ENCODE measurements around the gene SASS6. TPM values are rescaled to one million over a fixed set of nuclear protein-coding genes. Genes with fewer than 3 reads are reported as not detected.
A peak's percentile ranks its signal among the peaks of the same experiment; 100 is the strongest.
"Not testable (repeated sequence)": the region's sequence is repeated elsewhere in the genome, so short reads cannot be mapped to it uniquely, and the experiment has no call there.

The SASS6 gene
- total and polyA plus RNA-seq, 4 donors, result 3.7 to 5.4 (median 4.6) TPM

- no peaks in the 10 kb centered on the region for H3K4me1 ChIP-seq (ENCODE audit: control insufficient read depth, insufficient read depth, low read length)
- no peaks in the 10 kb centered on the region for H3K9me3 ChIP-seq (ENCODE audit: control insufficient read depth, insufficient read depth, low read length)
- DNase-seq (ENCODE audit: low read depth in 4 of 6, low spot score in 6 of 6), result no peak
- 100% methylated on average over 1 of the region's 1 CpG for WGBS (ENCODE audit: insufficient coverage)
- H3K36me3 ChIP-seq (ENCODE audit: control insufficient read depth, insufficient read depth, low read length), result peaks cover 46% of the 10 kb centered on the region
- no peak overlapping the region for H3K27ac ChIP-seq (ENCODE audit: low read depth, low read length)
- no peak overlapping the region for H3K4me3 ChIP-seq (ENCODE audit: low read depth, low read length)
- no peaks in the 10 kb centered on the region for H3K27me3 ChIP-seq (ENCODE audit: control insufficient read depth, insufficient read depth, low read length)
Observed at GRCh38 chr1:100065183-100065968, 67.4 kb downstream of the SASS6 start.

- no CpG with 5 or more reads among the region's 3 CpGs for WGBS (ENCODE audit: insufficient coverage)
- Histone ChIP-seq H3K36me3 (ENCODE audit: control insufficient read depth, insufficient read depth, low read length) (peaks cover 31% of the 10 kb centered on the region), H3K27me3 (ENCODE audit: control insufficient read depth, insufficient read depth, low read length) (no peaks in the 10 kb centered on the region), H3K27ac (ENCODE audit: low read depth, low read length) (no peak overlapping the region), H3K9me3 (ENCODE audit: control insufficient read depth, insufficient read depth, low read length) (no peaks in the 10 kb centered on the region), H3K4me1 (ENCODE audit: control insufficient read depth, insufficient read depth, low read length) (no peaks in the 10 kb centered on the region), H3K4me3 (ENCODE audit: low read depth, low read length) (no peak overlapping the region)
- DNase-seq (ENCODE audit: low read depth in 4 of 6, low spot score in 6 of 6), result no peak
Observed at GRCh38 chr1:100061681-100062080, 71.0 kb downstream of the SASS6 start.

GRCh38 chr1:100053727-100054126, 79.0 kb downstream of the SASS6 start:
- DNase-seq (ENCODE audit: low read depth in 4 of 6, low spot score in 6 of 6), result no peak
- H3K4me3 ChIP-seq (ENCODE audit: low read depth, low read length), result no peak overlapping the region
- no peaks in the 10 kb centered on the region for H3K9me3 ChIP-seq (ENCODE audit: control insufficient read depth, insufficient read depth, low read length)
- peaks cover 7% of the 10 kb centered on the region for H3K36me3 ChIP-seq (ENCODE audit: control insufficient read depth, insufficient read depth, low read length)
- WGBS (ENCODE audit: insufficient coverage), result 91% methylated on average over 1 of the region's 4 CpGs
- H3K27ac ChIP-seq (ENCODE audit: low read depth, low read length), result no peak overlapping the region
- H3K27me3 ChIP-seq (ENCODE audit: control insufficient read depth, insufficient read depth, low read length), result no peaks in the 10 kb centered on the region
- H3K4me1 ChIP-seq (ENCODE audit: control insufficient read depth, insufficient read depth, low read length), result no peaks in the 10 kb centered on the region

GRCh38 chr1:100053119-100053518, 79.6 kb downstream of the SASS6 start:
- no peak overlapping the region for H3K4me3 ChIP-seq (ENCODE audit: low read depth, low read length)
- peaks cover 7% of the 10 kb centered on the region for H3K36me3 ChIP-seq (ENCODE audit: control insufficient read depth, insufficient read depth, low read length)
- H3K27me3 ChIP-seq (ENCODE audit: control insufficient read depth, insufficient read depth, low read length), result no peaks in the 10 kb centered on the region
- DNase-seq (ENCODE audit: low read depth in 4 of 6, low spot score in 6 of 6), result no peak
- H3K27ac ChIP-seq (ENCODE audit: low read depth, low read length), result no peak overlapping the region
- H3K9me3 ChIP-seq (ENCODE audit: control insufficient read depth, insufficient read depth, low read length), result no peaks in the 10 kb centered on the region
- H3K4me1 ChIP-seq (ENCODE audit: control insufficient read depth, insufficient read depth, low read length), result no peaks in the 10 kb centered on the region

- no peak for DNase-seq (ENCODE audit: low read depth in 4 of 6, low spot score in 6 of 6)
- Histone ChIP-seq H3K36me3 (ENCODE audit: control insufficient read depth, insufficient read depth, low read length) (peaks cover 5% of the 10 kb centered on the region), H3K4me1 (ENCODE audit: control insufficient read depth, insufficient read depth, low read length) (no peaks in the 10 kb centered on the region), H3K4me3 (ENCODE audit: low read depth, low read length) (no peak overlapping the region), H3K9me3 (ENCODE audit: control insufficient read depth, insufficient read depth, low read length) (no peaks in the 10 kb centered on the region), H3K27ac (ENCODE audit: low read depth, low read length) (no peak overlapping the region), H3K27me3 (ENCODE audit: control insufficient read depth, insufficient read depth, low read length) (no peaks in the 10 kb centered on the region)
- WGBS (ENCODE audit: insufficient coverage), result no CpG with 5 or more reads among the region's 1 CpG
Observed at GRCh38 chr1:100051893-100052292, 80.8 kb downstream of the SASS6 start.

DNA sequence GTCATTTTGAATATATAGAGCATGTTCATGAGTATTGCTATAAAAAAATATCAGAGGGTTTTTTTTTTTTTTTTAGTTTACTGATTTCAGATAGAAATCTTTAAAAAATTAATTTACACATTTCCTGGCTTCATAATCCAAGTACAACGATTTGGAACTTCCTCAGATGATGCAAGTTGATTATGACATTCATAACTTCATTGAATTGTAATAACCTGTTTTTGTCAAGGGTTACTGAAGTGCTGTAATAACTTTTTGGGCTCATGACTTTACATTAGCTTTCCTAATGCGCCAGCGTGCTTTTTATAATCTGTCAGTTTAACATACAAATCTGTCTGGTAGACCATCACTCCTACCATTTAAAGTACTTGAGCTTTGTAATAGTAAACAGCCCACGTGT, 81.3 kb downstream of the SASS6 start:
- Histone ChIP-seq H3K9me3 (ENCODE audit: control insufficient read depth, insufficient read depth, low read length) (no peaks in the 10 kb centered on the region), H3K36me3 (ENCODE audit: control insufficient read depth, insufficient read depth, low read length) (peaks cover 5% of the 10 kb centered on the region), H3K4me3 (ENCODE audit: low read depth, low read length) (no peak overlapping the region), H3K27ac (ENCODE audit: low read depth, low read length) (no peak overlapping the region), H3K27me3 (ENCODE audit: control insufficient read depth, insufficient read depth, low read length) (no peaks in the 10 kb centered on the region), H3K4me1 (ENCODE audit: control insufficient read depth, insufficient read depth, low read length) (no peaks in the 10 kb centered on the region)
- DNase-seq (ENCODE audit: low read depth in 4 of 6, low spot score in 6 of 6), result no peak
- no CpG with 5 or more reads among the region's 4 CpGs for WGBS (ENCODE audit: insufficient coverage)

DNA sequence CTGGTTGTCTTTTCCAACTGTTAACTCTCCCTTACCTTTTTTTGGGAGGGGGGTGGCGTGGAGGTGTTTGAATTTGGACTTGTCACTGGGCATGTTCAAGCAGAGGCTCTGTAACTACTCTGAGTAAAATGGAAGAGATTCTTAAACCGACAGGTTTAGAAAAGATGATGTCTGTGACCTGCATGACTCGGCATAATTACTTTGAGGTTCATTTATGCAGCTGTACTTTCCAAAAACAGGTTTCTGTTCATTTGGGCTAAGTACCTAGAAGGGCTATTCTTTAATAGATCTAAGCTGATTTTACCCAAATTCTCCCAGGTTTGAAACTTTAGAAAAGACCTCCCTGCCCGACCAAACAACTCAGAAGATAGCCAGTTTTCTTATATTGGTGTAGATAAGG, 82.6 kb downstream of the SASS6 start:
- WGBS (ENCODE audit: insufficient coverage), result 83% methylated on average over 2 of the region's 4 CpGs
- H3K4me1 ChIP-seq (ENCODE audit: control insufficient read depth, insufficient read depth, low read length), result no peaks in the 10 kb centered on the region
- no peak overlapping the region for H3K4me3 ChIP-seq (ENCODE audit: low read depth, low read length)
- DNase-seq (ENCODE audit: low read depth in 4 of 6, low spot score in 6 of 6), result no peak
- no peak overlapping the region for H3K27ac ChIP-seq (ENCODE audit: low read depth, low read length)
- H3K27me3 ChIP-seq (ENCODE audit: control insufficient read depth, insufficient read depth, low read length), result no peaks in the 10 kb centered on the region
- H3K9me3 ChIP-seq (ENCODE audit: control insufficient read depth, insufficient read depth, low read length), result no peaks in the 10 kb centered on the region
- peaks cover 5% of the 10 kb centered on the region for H3K36me3 ChIP-seq (ENCODE audit: control insufficient read depth, insufficient read depth, low read length)

DNA sequence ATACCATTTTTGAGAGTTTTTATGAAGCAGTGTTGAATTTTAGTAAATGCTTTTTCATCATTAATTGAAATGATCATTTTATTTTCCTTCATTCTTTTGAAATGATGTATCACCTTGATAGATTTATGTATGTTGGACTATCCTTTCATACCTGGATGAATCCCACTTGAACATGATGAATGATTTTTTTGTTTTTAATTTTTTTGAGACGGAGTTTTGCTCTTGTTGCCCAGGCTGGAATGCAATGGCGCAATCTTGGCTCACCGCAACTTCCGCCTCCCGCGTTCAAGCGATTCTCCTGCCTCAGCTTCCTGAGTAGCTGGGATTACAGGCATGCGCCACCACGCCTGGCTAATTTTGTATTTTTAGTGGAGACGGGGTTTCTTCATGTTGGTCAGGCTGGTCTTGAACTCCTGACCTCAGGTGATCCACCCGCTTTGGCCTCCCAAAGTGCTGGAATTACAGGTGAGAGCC, 85.5 kb downstream of the SASS6 start:
- not testable (repeated sequence) for H3K4me1 ChIP-seq (ENCODE audit: control insufficient read depth, insufficient read depth, low read length); H3K4me3 ChIP-seq (ENCODE audit: low read depth, low read length); H3K36me3 ChIP-seq (ENCODE audit: control insufficient read depth, insufficient read depth, low read length); H3K9me3 ChIP-seq (ENCODE audit: control insufficient read depth, insufficient read depth, low read length); DNase-seq (ENCODE audit: low read depth in 4 of 6, low spot score in 6 of 6); H3K27ac ChIP-seq (ENCODE audit: low read depth, low read length); H3K27me3 ChIP-seq (ENCODE audit: control insufficient read depth, insufficient read depth, low read length)
- WGBS (ENCODE audit: insufficient coverage), result no CpG with 5 or more reads among the region's 11 CpGs

DNA sequence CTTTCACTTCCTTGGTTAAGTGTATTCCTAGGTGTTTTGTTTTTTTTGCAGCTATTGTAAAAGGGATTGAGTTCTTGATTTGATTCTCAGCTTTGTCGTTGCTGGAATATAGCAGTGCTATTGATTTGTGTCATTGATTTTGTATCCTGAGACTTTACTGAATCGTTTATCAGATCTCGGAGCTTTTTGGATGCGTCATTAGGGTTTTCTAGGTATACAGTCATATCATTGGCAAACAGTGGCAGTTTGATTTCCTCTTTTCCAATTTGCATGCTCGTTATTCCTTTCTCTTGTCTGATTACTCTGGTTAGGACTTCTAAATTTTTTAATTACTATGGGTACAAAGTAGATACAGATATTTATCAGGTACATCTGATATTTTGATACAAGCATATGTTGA, 87.5 kb downstream of the SASS6 start:
- Histone ChIP-seq H3K27me3 (ENCODE audit: control insufficient read depth, insufficient read depth, low read length) (no peaks in the 10 kb centered on the region), H3K9me3 (ENCODE audit: control insufficient read depth, insufficient read depth, low read length) (no peaks in the 10 kb centered on the region), H3K36me3 (ENCODE audit: control insufficient read depth, insufficient read depth, low read length) (no peaks in the 10 kb centered on the region), H3K4me3 (ENCODE audit: low read depth, low read length) (no peak overlapping the region), H3K4me1 (ENCODE audit: control insufficient read depth, insufficient read depth, low read length) (peaks cover 4% of the 10 kb centered on the region), H3K27ac (ENCODE audit: low read depth, low read length) (no peak overlapping the region)
- WGBS (ENCODE audit: insufficient coverage), result no CpG with 5 or more reads among the region's 5 CpGs
- no peak for DNase-seq (ENCODE audit: low read depth in 4 of 6, low spot score in 6 of 6)

DNA sequence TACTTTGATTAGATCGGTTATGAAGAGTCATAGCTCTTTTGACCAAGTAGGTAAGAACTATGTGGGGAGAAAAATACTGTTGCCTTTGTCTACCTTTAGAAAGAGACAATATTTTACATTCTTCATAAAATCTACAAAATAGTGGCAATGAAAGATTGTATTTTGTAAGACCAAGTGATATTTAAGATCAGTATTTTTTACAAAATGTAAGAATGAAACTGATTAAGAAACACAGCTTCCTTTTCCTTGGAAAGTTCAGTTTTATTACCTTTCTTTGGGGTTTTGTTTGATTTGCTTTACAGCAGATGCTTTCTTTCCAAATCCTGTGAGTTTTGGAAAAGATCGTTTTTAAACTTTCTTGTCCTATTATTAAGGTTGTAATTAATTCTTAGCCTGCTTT, 93.1 kb downstream of the SASS6 start:
- Histone ChIP-seq H3K4me1 (ENCODE audit: control insufficient read depth, insufficient read depth, low read length) (peaks cover 5% of the 10 kb centered on the region), H3K9me3 (ENCODE audit: control insufficient read depth, insufficient read depth, low read length) (no peaks in the 10 kb centered on the region), H3K27ac (ENCODE audit: low read depth, low read length) (peak overlapping the region; percentile 98), H3K27me3 (ENCODE audit: control insufficient read depth, insufficient read depth, low read length) (no peaks in the 10 kb centered on the region), H3K36me3 (ENCODE audit: control insufficient read depth, insufficient read depth, low read length) (no peaks in the 10 kb centered on the region), H3K4me3 (ENCODE audit: low read depth, low read length) (peak overlapping the region; percentile 87)
- DNase-seq (ENCODE audit: low read depth in 4 of 6, low spot score in 6 of 6), result no peak
- no CpG with 5 or more reads among the region's 2 CpGs for WGBS (ENCODE audit: insufficient coverage)

All from spinal cord (tissue), 10 donors.